Mucosa of rectum (tissue), 2 donors: ENCODE results near the gene STAG1.
"Not testable (repeated sequence)": the region's sequence is repeated elsewhere in the genome, so short reads cannot be mapped to it uniquely, and the experiment has no call there.

Source experiments
- H3K27ac ChIP-seq, 2 donors: one replicate each; pipeline ENCODE4 v1.7.0; 2013; ENCODE audit warnings: inconsistent platforms in 2 of 2, low read depth in 2 of 2, low read length in 2 of 2
- H3K27me3 ChIP-seq, 2 donors: one replicate each; pipeline ENCODE4 v1.7.0; 2013; ENCODE audit warnings: low read length in 2 of 2; ENCODE audit not compliant: control insufficient read depth in 2 of 2, insufficient read depth in 2 of 2
- H3K36me3 ChIP-seq, 2 donors: one replicate each; pipeline ENCODE4 v1.7.0; 2013; ENCODE audit warnings: low read length in 2 of 2; ENCODE audit not compliant: control insufficient read depth in 2 of 2, insufficient read depth in 2 of 2
- H3K4me1 ChIP-seq, 2 donors: one replicate each; pipeline ENCODE4 v1.7.0; 2013; ENCODE audit warnings: low read length in 2 of 2, mild to moderate bottlenecking in 1 of 2; ENCODE audit not compliant: control insufficient read depth in 2 of 2, insufficient read depth in 2 of 2
- H3K4me3 ChIP-seq, 2 donors: one replicate each; pipeline ENCODE4 v1.7.0; 2013; ENCODE audit warnings: low read length in 2 of 2
- H3K9ac ChIP-seq, 2 donors: one replicate each; pipeline ENCODE4 v1.7.0; 2013; ENCODE audit warnings: low read length in 2 of 2, low read depth in 1 of 2, mild to moderate bottlenecking in 1 of 2
- H3K9me3 ChIP-seq, 2 donors: one replicate each; pipeline ENCODE4 v1.7.0; 2013; ENCODE audit warnings: low read length in 2 of 2; ENCODE audit not compliant: control insufficient read depth in 2 of 2
- donor health status: healthy.
- donor health status: Normal muscosa, but diverticular disease.

Gene STAG1

DNA sequence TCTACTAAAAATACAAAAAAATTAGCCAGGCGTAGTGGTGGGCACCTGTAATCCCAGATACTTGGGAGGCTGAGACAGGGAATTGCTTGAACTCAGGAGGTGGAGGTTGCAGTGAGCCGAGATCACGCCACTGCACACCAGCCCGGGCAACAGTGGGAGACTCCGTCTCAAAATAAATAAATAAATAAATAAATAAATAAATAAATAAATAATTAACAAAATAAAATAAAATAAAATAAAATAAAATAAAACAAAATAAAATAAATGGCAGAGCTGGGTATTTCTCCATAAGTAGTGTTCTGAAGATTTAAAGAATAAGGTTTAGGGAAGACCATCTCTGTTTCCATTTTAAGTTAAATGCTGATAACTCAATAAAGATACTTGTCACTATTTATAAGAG, 376.4 kb downstream of the STAG1 start:
- H3K9ac ChIP-seq, H3K4me1 ChIP-seq, H3K9me3 ChIP-seq, H3K4me3 ChIP-seq, H3K36me3 ChIP-seq, H3K27me3 ChIP-seq, H3K27ac ChIP-seq: not testable (repeated sequence)

DNA sequence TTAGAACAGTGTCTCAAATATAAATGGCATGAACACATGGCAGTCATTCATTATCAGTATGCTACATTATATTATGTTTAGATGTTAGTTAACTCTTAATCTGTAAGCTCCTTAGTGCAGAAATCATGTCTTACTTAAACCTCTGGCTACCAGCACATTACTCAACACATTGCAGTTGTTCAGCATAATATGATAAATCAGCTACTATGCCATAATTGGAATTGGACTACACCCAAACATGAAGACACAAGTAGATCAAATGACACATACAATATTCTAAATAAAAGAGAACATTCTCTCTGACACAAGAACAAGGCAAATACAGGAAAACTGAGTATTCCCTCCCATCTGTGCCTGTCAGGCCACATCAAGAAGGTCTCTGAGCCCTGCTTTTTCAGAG, 385.9 kb downstream of the STAG1 start:
- Histone ChIP-seq H3K4me3 (no peak overlapping the region), H3K27me3 (no peaks in the 10 kb centered on the region), H3K36me3 (peaks cover 4 to 9% of the 10 kb centered on the region in 2 donors), H3K9me3 (no peaks in the 10 kb centered on the region), H3K4me1 (no peaks in the 10 kb centered on the region), H3K9ac (no peak overlapping the region), H3K27ac (no peak overlapping the region)

DNA sequence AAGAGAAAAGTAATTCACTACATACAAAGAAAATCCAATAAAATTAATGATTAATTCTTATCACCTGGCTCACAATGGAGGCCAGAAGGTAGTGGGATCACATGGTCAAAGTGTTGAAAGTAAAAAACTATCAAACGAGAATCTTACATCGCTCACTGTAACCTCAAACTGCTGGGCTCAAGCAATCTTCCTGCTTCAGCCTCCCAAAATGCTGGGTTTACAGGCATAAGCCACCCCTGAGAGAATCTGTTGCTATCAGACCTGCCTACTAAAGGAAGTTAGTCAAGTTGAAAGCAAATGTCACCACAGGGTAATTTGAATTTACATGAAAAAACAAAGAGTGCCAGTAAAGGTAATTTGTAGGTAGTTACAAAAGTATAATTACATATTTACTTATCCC, 398.7 kb downstream of the STAG1 start:
- H3K27ac ChIP-seq: no peak overlapping the region
- no peak overlapping the region for H3K9ac ChIP-seq
- peaks cover 10 to 11% of the 10 kb centered on the region in 2 donors for H3K36me3 ChIP-seq
- H3K4me3 ChIP-seq: no peak overlapping the region
- no peaks in the 10 kb centered on the region for H3K27me3 ChIP-seq
- no peaks in the 10 kb centered on the region for H3K9me3 ChIP-seq
- peaks cover 0 to 3% of the 10 kb centered on the region in 2 donors for H3K4me1 ChIP-seq

DNA sequence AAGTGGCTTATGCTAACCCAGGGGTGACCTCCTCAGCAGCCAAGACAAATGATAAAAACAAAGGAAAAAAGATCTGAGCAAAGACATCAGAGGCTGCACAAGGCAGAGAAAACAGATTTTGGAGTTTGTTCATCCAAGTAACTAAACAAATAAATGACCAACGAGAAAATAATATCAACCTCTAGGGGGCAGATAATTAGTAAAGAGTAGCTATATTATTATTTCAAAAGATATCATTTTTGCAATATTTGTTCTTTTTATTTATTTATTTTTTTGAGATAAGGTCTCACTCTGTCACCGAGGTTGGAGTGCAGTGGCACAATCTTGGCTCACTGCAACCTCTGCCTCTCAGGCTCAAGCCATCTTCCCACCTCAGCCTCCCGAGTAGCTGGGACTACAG, 400.3 kb downstream of the STAG1 start:
- peaks cover 0 to 3% of the 10 kb centered on the region in 2 donors for H3K4me1 ChIP-seq
- H3K27me3 ChIP-seq: no peaks in the 10 kb centered on the region
- no peaks in the 10 kb centered on the region for H3K9me3 ChIP-seq
- H3K36me3 ChIP-seq: peaks cover 8 to 11% of the 10 kb centered on the region in 2 donors
- no peak overlapping the region for H3K27ac ChIP-seq
- no peak overlapping the region for H3K9ac ChIP-seq
- H3K4me3 ChIP-seq: no peak overlapping the region

DNA sequence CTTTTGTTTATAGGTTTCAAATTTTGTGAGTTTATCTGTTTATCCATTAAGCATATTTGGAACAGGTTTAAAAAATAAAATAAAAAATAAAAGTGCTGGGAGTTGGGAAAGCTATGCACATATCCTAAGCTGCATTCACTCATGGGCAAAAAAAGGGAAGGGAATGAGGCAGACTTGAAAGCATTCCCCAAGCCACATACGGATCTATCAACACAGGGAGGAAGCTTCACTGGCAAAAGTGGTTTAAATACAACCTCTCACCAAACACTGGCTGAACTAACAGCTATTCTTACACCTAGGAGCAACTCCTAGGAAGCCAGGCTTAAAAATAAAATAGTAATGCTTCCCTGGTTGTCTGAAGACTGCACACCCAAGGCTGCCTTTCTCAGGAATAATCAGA, 400.8 kb downstream of the STAG1 start:
- Histone ChIP-seq H3K27ac (no peak overlapping the region), H3K9ac (no peak overlapping the region), H3K36me3 (peaks cover 8 to 11% of the 10 kb centered on the region in 2 donors), H3K4me1 (peaks cover 0 to 3% of the 10 kb centered on the region in 2 donors), H3K9me3 (no peaks in the 10 kb centered on the region), H3K27me3 (no peaks in the 10 kb centered on the region), H3K4me3 (no peak overlapping the region)

DNA sequence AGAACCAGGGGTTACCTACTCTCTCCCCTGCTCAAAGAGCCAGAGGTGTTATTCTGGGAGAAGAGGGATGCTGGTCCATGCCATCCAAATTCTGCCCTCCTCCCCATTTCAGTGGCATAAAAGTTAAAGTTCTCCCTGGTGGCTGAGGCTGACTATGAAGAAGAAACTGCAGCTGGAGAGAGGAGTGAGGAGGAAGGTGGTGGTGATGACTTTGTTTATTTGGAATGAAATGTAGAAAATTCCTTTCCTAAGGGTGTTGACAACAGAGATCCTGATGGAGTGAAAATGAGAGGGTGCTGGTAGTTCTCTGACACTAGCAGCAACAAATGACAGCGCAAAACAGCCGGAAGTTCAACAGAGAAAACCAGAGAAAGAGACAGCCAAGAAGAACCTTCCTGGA, 401.6 kb downstream of the STAG1 start:
- H3K4me3 ChIP-seq: no peak overlapping the region
- H3K9me3 ChIP-seq: no peaks in the 10 kb centered on the region
- H3K36me3 ChIP-seq: peaks cover 8 to 11% of the 10 kb centered on the region in 2 donors
- no peaks in the 10 kb centered on the region for H3K27me3 ChIP-seq
- H3K9ac ChIP-seq: no peak overlapping the region
- H3K27ac ChIP-seq: no peak overlapping the region
- peaks cover 0 to 3% of the 10 kb centered on the region in 2 donors for H3K4me1 ChIP-seq

DNA sequence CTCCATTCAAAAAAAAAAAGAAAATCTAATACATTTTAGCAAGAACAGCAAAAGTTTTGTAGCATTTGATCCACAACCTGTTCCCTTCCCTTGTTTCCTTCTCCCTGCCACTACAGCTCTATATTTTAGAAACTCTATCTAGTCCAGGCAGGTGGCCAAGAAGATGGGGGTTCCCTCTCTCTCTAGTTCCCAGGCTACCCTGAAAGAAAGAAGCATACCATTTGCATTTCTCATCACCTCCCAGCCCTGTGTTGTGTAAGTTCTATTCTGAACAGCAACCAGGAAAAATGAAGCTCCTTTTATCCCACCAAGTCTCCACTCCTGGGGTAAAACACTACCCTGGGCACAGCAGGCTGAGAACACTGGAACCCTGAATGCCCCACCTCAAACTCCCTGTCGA, 402.0 kb downstream of the STAG1 start:
- Histone ChIP-seq H3K27me3 (no peaks in the 10 kb centered on the region), H3K4me3 (no peak overlapping the region), H3K9me3 (no peaks in the 10 kb centered on the region), H3K27ac (no peak overlapping the region), H3K4me1 (peaks cover 0 to 3% of the 10 kb centered on the region in 2 donors), H3K36me3 (peaks cover 8 to 11% of the 10 kb centered on the region in 2 donors), H3K9ac (no peak overlapping the region)

DNA sequence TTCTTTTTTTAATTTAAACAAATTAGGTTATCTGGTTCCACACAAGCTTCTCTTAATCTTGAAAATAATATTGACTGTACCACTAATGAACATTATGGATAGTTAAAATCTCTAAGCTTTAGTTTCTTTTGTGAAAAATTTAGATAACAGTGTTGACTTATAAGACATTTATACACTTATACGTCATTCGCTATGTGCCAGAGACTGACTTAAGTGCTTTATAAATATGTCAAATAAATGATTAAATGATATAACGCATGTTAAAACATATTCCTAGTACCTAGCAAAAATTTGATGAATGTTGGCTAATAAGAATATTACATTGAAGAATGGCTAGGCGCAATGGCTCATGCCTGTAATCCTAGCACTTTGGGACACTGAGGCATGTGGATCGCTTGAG, 405.7 kb downstream of the STAG1 start:
- Histone ChIP-seq H3K36me3 (peaks cover 5 to 13% of the 10 kb centered on the region in 2 donors), H3K4me1 (peaks cover 16 to 19% of the 10 kb centered on the region in 2 donors)

DNA sequence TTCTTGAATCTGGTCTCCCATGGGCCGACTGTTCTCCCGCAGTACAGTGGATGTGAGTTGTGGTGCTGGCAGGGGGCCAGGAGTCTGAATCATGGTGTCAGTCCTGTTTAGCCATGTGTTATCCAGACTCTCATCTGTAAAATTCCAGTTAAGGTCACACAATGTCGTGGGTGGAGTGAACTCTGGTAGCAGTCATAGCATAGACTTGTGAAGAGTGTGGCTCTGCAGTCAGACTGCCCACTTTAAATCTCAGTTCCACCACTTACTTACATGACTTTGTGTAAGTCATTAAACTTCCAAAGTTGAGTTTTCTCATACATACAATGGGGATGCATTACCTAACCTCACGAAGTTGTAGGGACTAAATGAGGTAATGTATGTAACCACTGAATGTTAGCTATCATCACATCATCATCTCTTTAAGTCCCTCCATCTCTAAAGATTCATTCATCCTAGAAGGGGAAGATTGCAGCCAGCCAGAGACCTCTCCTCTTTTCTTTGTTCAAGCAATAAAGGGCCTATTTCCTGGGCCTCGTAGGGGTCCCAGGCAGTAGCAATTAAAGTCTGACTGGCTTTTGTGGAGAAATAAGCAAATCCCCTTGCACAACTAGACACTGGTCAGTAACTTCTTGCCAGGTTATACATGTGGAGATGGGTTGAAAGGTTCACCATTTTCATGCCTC, 408.2 kb downstream of the STAG1 start:
- Histone ChIP-seq H3K9ac (peak overlapping the region in 1 of 2 donors; percentile 26), H3K4me3 (peak overlapping the region in 1 of 2 donors; percentile 44), H3K27ac (peak overlapping the region; percentile 59 to 68), H3K4me1 (peaks cover 16 to 19% of the 10 kb centered on the region in 2 donors), H3K27me3 (no peaks in the 10 kb centered on the region), H3K9me3 (no peaks in the 10 kb centered on the region), H3K36me3 (peaks cover 6 to 10% of the 10 kb centered on the region in 2 donors)

More for the DNA sequence above, 405.7 kb downstream of the STAG1 start:
- Histone ChIP-seq H3K27me3 (no peaks in the 10 kb centered on the region), H3K27ac (no peak overlapping the region), H3K4me3 (no peak overlapping the region), H3K9ac (no peak overlapping the region), H3K9me3 (no peaks in the 10 kb centered on the region)

DNA sequence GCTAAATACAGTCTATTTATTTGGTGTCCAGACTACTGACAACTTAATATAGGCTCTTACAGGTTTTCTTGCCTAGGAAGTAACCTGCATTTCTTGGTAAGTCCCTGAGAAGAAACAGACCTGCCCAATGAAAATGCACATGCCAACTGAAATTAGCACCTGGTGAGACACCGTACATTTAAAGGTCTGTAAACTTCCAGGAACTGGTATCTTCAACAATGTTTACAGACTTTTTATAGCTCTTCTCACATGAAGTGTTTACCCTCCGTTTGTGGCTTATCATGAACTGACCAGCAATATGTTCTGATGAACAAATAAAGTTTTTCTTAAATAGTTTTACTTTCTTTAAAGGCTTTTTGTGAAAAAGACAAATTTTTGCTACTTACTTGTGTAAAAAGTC, 408.7 kb downstream of the STAG1 start:
- Histone ChIP-seq H3K4me1 (peaks cover 16 to 19% of the 10 kb centered on the region in 2 donors), H3K9me3 (no peaks in the 10 kb centered on the region), H3K27me3 (no peaks in the 10 kb centered on the region), H3K9ac (no peak overlapping the region), H3K36me3 (peaks cover 4 to 9% of the 10 kb centered on the region in 2 donors), H3K27ac (peak overlapping the region; percentile 59 to 68), H3K4me3 (peak overlapping the region in 1 of 2 donors; percentile 44)
